SK-N-SH (cell line): ENCODE data around the gene LIN28B. TPM values are rescaled to one million over a fixed set of nuclear protein-coding genes. Genes with fewer than 3 reads are reported as not detected.

Experiments
- CTCF ChIA-PET: fragments of 300-600, 350-600 bp; formaldehyde crosslinking; extraction: SDS; loops from one replicate; lab custom pipeline; 2021; lab: Yijun Ruan, JAX
- POLR2A ChIA-PET: fragments of 350-600 bp; sonication (Branson Sonifier 250); formaldehyde crosslinking; extraction: SDS; loops from one replicate; lab custom pipeline; 2020; ENCODE audit warnings: antibody characterized with exemption, inconsistent platforms; lab: Yijun Ruan, JAX
- DNase-seq: peaks from one replicate; pipeline ENCODE4 v3.0.0; 2012
- H2AFZ ChIP-seq: fragments of 200-600 bp; sonication (generic); 2 replicates; pipeline ENCODE4 v1.8.1; 2016; ENCODE audit warnings: antibody characterized with exemption, mild to moderate bottlenecking, low read depth
- H3F3A ChIP-seq: fragments of 200-600 bp; sonication (generic); replicated peaks from 2 replicates; pipeline ENCODE3; 2016; ENCODE audit warnings: antibody characterized with exemption, mild to moderate bottlenecking; ENCODE audit not compliant: insufficient read depth
- H3K27ac ChIP-seq, 2 experiments: fragments of 200-500 bp in 1 of 2; fragments of 200-600 bp in 1 of 2; sonication (Bioruptor generic) in 1 of 2; sonication (generic), shearing (Covaris generic) in 1 of 2; 2 replicates each; pipeline versions ENCODE4 v1.5.1 to v1.6.1; 2014 to 2016; ENCODE audit warnings: low read depth in 2 of 2, inconsistent platforms in 1 of 2, low read length in 1 of 2, mild to moderate bottlenecking in 1 of 2, mixed read lengths in 1 of 2
- H3K27me3 ChIP-seq: fragments of 200-600 bp; sonication (generic), shearing (Covaris generic); 2 replicates; pipeline ENCODE4 v1.6.1; 2016; ENCODE audit warnings: mixed run types; ENCODE audit not compliant: insufficient read depth
- H3K36me3 ChIP-seq, 2 experiments: fragments of 200-500 bp in 1 of 2; fragments of 200-600 bp in 1 of 2; sonication (Bioruptor generic) in 1 of 2; sonication (generic) in 1 of 2; replicated peaks in 1 of 2; 2 replicates each; pipeline versions ENCODE3 to v1.5.1; 2014 to 2016; ENCODE audit warnings: low read length in 1 of 2, mild to moderate bottlenecking in 1 of 2; ENCODE audit not compliant: insufficient read depth in 2 of 2, control insufficient read depth in 1 of 2
- H3K4me1 ChIP-seq, 2 experiments: fragments of 200-500 bp in 1 of 2; fragments of 200-600 bp in 1 of 2; sonication (Bioruptor generic) in 1 of 2; sonication (generic), shearing (Covaris generic) in 1 of 2; 2 replicates each; pipeline versions ENCODE4 v1.5.1 to v1.6.1; 2014 to 2016; ENCODE audit warnings: low read depth in 1 of 2, low read length in 1 of 2, mixed run types in 1 of 2; ENCODE audit not compliant: insufficient read depth in 2 of 2, control insufficient read depth in 1 of 2
- H3K4me2 ChIP-seq: fragments of 200-600 bp; sonication (generic), shearing (Covaris generic); 2 replicates; pipeline ENCODE4 v1.6.1; 2017; ENCODE audit warnings: mixed run types
- H3K4me3 ChIP-seq, 2 experiments: fragments of 200-500 bp in 1 of 2; fragments of 200-600 bp in 1 of 2; sonication (Bioruptor generic) in 1 of 2; sonication (generic), shearing (Covaris generic) in 1 of 2; 2 replicates each; pipeline versions ENCODE4 v1.5.1 to v1.8.1; 2014 to 2016; ENCODE audit warnings: low read depth in 2 of 2, inconsistent platforms in 1 of 2, low read length in 1 of 2, mild to moderate bottlenecking in 1 of 2, mixed read lengths in 1 of 2, moderate library complexity in 1 of 2
- H3K79me2 ChIP-seq: fragments of 200-600 bp; sonication (generic); 2 replicates; pipeline ENCODE4 v1.8.1; 2017; ENCODE audit warnings: mild to moderate bottlenecking; ENCODE audit not compliant: insufficient read depth
- H3K9ac ChIP-seq: fragments of 200-600 bp; sonication (generic); 2 replicates; pipeline ENCODE4 v1.6.1; 2017; ENCODE audit warnings: mixed run types
- H3K9me2 ChIP-seq: fragments of 200-600 bp; sonication (generic); 2 replicates; pipeline ENCODE4 v1.6.1; 2017; ENCODE audit warnings: mixed run types
- H3K9me3 ChIP-seq: fragments of 200-600 bp; sonication (generic); 2 replicates; pipeline ENCODE4 v1.6.1; 2017; ENCODE audit warnings: mixed run types, mild to moderate bottlenecking, moderate library complexity
- H4K20me1 ChIP-seq: fragments of 200-600 bp; sonication (generic); 2 replicates; pipeline ENCODE4 v1.6.1; 2017; ENCODE audit warnings: mild to moderate bottlenecking, mixed run types; ENCODE audit not compliant: insufficient read depth
- CHD2 ChIP-seq: fragments of 150-350 bp; IDR thresholded peaks from 2 replicates; pipeline ENCODE4 v1.6.1; 2018; ENCODE audit warnings: low read length; ENCODE audit not compliant: partially characterized antibody
- CTCF ChIP-seq: fragments of 200-600 bp; sonication (generic); IDR thresholded peaks from 2 replicates; pipeline ENCODE4 v1.6.1; 2017; ENCODE audit warnings: antibody characterized with exemption, mild to moderate bottlenecking, moderate library complexity
- ELF1 ChIP-seq: IDR thresholded peaks from 2 replicates; pipeline ENCODE4 v1.4.0; 2012
- GABPA ChIP-seq: IDR thresholded peaks from 2 replicates; pipeline ENCODE4 v1.4.0; 2012; ENCODE audit warnings: low read depth, mild to moderate bottlenecking
- GATA2 ChIP-seq: sonication (generic); formaldehyde crosslinking; IDR thresholded peaks from 2 replicates; pipeline ENCODE4 v1.5.0; 2020; ENCODE audit warnings: mild to moderate bottlenecking, missing genetic modification reagents
- JUND ChIP-seq: IDR thresholded peaks from 2 replicates; pipeline ENCODE4 v1.4.0; 2012
- MAX ChIP-seq: IDR thresholded peaks from 2 replicates; pipeline ENCODE4 v1.4.0; 2012; ENCODE audit warnings: low read depth
- MXI1 ChIP-seq: IDR thresholded peaks from 2 replicates; pipeline ENCODE4 v1.6.1; 2012; ENCODE audit warnings: mild to moderate bottlenecking, low read depth, low read length, improper control_type of control experiment
- RAD21 ChIP-seq: IDR thresholded peaks from 2 replicates; pipeline ENCODE4 v1.6.1; 2012; ENCODE audit warnings: mild to moderate bottlenecking, low read length
- REST ChIP-seq: IDR thresholded peaks from 2 replicates; pipeline ENCODE4 v1.6.1; 2012; ENCODE audit warnings: mild to moderate bottlenecking, low read depth, low read length, moderate library complexity
- RFX5 ChIP-seq: IDR thresholded peaks from 2 replicates; pipeline ENCODE4 v1.6.1; 2012; ENCODE audit warnings: mild to moderate bottlenecking, improper control_type of control experiment, low read length
- SMC3 ChIP-seq: IDR thresholded peaks from 2 replicates; pipeline ENCODE4 v1.6.1; 2012; ENCODE audit warnings: low read depth, low read length, improper control_type of control experiment
- WGBS: methylation state at CpG from one replicate; pipeline ENCODE4 v1.1.6; 2017; ENCODE audit warnings: low lambda C conversion rate; 5-methylcytosine and 5-hydroxymethylcytosine counted together
- polyA plus RNA-seq, 3 experiments: library from polyadenylated mRNA; depleted of rRNA; stranded (reverse); fragments of >200 nt; gene quantifications; 2 replicates each; pipeline ENCODE4 v1.2.3, GENCODE V29; 2012
- TF ChIP-seq, protein P1 (sequence below): IDR thresholded peaks from 2 replicates; pipeline ENCODE4 v1.4.0; 2012; ENCODE audit warnings: low read depth, borderline replicate concordance

LIN28B gene
- polyA plus RNA-seq, 1 of the 3 experiments (the other 2 are of a cell fraction) = 0.67 TPM

DNA sequence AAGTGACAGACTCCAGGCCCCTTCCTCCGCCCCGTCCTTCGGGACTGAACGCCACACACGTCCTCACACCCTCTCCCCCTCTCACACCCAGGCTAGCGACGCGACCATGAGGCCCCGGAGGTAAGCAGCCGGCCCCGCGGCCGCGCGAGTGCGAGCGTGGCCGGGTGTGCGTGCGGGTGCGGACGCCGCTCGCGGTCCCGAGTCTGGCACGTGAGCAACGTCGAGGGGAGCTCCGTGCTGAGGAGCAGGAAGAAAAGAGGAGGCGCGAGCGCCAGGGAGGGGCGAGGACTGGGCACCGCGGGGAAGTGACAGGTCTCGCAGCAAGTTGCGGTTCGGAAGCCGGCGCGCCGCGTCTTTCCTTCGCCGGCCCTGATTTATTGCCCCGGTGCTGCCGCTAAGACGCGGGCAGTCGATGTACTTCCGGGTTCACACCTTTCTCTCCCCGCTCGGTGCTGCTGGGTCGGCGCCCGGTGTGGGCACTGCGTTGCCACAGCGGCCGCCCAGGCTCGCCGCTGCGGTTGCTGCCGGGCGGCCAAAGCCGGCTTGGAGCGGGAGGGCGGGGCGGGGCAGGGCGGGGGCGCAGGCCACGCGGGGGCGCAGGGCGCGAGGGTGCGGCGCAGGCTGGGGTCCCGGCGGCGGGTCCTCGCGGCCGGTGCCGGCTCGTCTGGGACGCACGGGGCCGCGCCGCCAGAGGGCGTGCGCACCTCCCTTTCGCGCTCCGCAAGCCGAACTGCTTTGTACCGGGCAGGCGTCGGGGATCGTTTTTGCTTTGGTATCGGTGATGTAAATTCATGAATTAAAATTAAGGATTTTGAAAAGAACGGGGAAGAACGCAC, 15.8 kb upstream of the LIN28B start:
- Histone ChIP-seq H3K27ac (peak overlapping the region in 1 of 2 experiments; percentile 94; a peak in 2 of 4 replicates), H3K27me3 (peaks cover 8% of the 10 kb centered on the region), H3K9ac (peak overlapping the region; percentile 34; the same call in 1 of the 2 replicates), H3K4me3 (peak overlapping the region; percentile 63 to 72)
- 24% methylated on average over 52 of the region's 104 CpGs for WGBS
- peak; percentile 93 for DNase-seq
- TF ChIP-seq CTCF = peak; percentile 73
- TF ChIP-seq, protein P1, sequence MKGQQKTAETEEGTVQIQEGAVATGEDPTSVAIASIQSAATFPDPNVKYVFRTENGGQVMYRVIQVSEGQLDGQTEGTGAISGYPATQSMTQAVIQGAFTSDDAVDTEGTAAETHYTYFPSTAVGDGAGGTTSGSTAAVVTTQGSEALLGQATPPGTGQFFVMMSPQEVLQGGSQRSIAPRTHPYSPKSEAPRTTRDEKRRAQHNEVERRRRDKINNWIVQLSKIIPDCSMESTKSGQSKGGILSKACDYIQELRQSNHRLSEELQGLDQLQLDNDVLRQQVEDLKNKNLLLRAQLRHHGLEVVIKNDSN = 0 out of 2 replicates have a peak, but pooled peaks have one; percentile 10
- peak; percentile 93 for TF ChIP-seq MAX
- peak; percentile 41; the same call in 1 of the 2 replicates for TF ChIP-seq MXI1
- 0 out of 2 replicates have a peak, but pooled peaks have one; percentile 45 for TF ChIP-seq REST
- TF ChIP-seq RFX5 = no peak
- peak; percentile 70 for TF ChIP-seq RAD21
- TF ChIP-seq CHD2 = peak; percentile 8
- no peak for TF ChIP-seq JUND
- peak; percentile 82 for TF ChIP-seq ELF1
- no peak for TF ChIP-seq GATA2 (CRISPR knock-in tag)
- peak; percentile 75 for TF ChIP-seq SMC3
- peak; percentile 50; the same call in 1 of the 2 replicates for TF ChIP-seq GABPA
- TF ChIP-seq, all 33 proteins: peak for 10
- Histone ChIP-seq H3K4me1 (peaks cover 0 to 7% of the 10 kb centered on the region in 2 experiments; a peak in 2 of 4 replicates), H3K9me3 (no peaks in the 10 kb centered on the region), H3K36me3 (no peaks in the 10 kb centered on the region), H3F3A (no peaks in the 10 kb centered on the region), H2AFZ (peak overlapping the region; percentile 98), H3K4me2 (peak overlapping the region; percentile 89), H3K9me2 (no peaks in the 10 kb centered on the region), H4K20me1 (no peaks in the 10 kb centered on the region), H3K79me2 (no peaks in the 10 kb centered on the region)
- CTCF ChIA-PET = interaction anchor here (0.6 to 3.4 kb wide), 15 partner anchors 9 to 461 kb away, joined by 3 to 46 read pairs (median 3); partner anchors contain the start of gene PREP
- POLR2A ChIA-PET = interaction anchor here (0.6 to 1.1 kb wide), 3 partner anchors 82 to 156 kb away, joined by 3 to 5 read pairs (median 3); partner anchors contain the start of gene HACE1
